HG02938 (cell line): Measurements from ENCODE around the gene TPSAB1.
"Not testable (repeated sequence)": the region's sequence is repeated elsewhere in the genome, so short reads cannot be mapped to it uniquely, and the experiment has no call there.

Experiments used
- ATAC-seq: cut with Tn5 transposase; IDR thresholded peaks from one replicate; pipeline ENCODE4 v1.9.1; 2021; ENCODE audit warnings: mild to moderate bottlenecking, moderate library complexity; ENCODE audit not compliant: unreplicated experiment

TPSAB1 gene

GRCh38 chr16:1222553-1223354, 17.8 kb upstream of the TPSAB1 start:
- ATAC-seq = no peak

GRCh38 chr16:1223355-1224214, 16.9 kb upstream of the TPSAB1 start:
- ATAC-seq = no peak

- ATAC-seq = no peak
Measured at GRCh38 chr16:1224558-1224957, 15.9 kb upstream of the TPSAB1 start.

- no peak for ATAC-seq
Measured at GRCh38 chr16:1225051-1225451, 15.5 kb upstream of the TPSAB1 start, which contains the start of gene TPSG1. TSS of gene TPSG1 (minus strand) at chr16:1225268. CDS start at chr16:1225252, 16 bp downstream.

GRCh38 chr16:1225728-1226311, 14.7 kb upstream of the TPSAB1 start:
- not testable (repeated sequence) for ATAC-seq

- ATAC-seq = not testable (repeated sequence)
Measured at GRCh38 chr16:1226692-1227091, 13.8 kb upstream of the TPSAB1 start.

- not testable (repeated sequence) for ATAC-seq
Measured at GRCh38 chr16:1228227-1228626, 12.3 kb upstream of the TPSAB1 start.

GRCh38 chr16:1229476-1229875, 11.0 kb upstream of the TPSAB1 start:
- not testable (repeated sequence) for ATAC-seq

GRCh38 chr16:1230084-1230470, 10.4 kb upstream of the TPSAB1 start, which contains the start of gene TPSB2:
TSS of gene TPSB2 (minus strand) at chr16:1230184. CDS start at chr16:1229951, 233 bp downstream.
- not testable (repeated sequence) for ATAC-seq

- not testable (repeated sequence) for ATAC-seq
Measured at GRCh38 chr16:1230471-1231212, 9.9 kb upstream of the TPSAB1 start.

- ATAC-seq = not testable (repeated sequence)
Measured at GRCh38 chr16:1231301-1231700, 9.2 kb upstream of the TPSAB1 start.

- ATAC-seq = not testable (repeated sequence)
Measured at GRCh38 chr16:1232049-1232748, 8.3 kb upstream of the TPSAB1 start.

- not testable (repeated sequence) for ATAC-seq
Measured at GRCh38 chr16:1236659-1237058, 3.8 kb upstream of the TPSAB1 start.

GRCh38 chr16:1237990-1238389, 2.5 kb upstream of the TPSAB1 start:
- ATAC-seq = no peak

- ATAC-seq = not testable (repeated sequence)
Measured at GRCh38 chr16:1238909-1239308, 1.6 kb upstream of the TPSAB1 start.

- ATAC-seq = not testable (repeated sequence)
Measured at GRCh38 chr16:1239575-1239974, 930 bp upstream of the TPSAB1 start.

- ATAC-seq = not testable (repeated sequence)
Measured at GRCh38 chr16:1241081-1241480, 576 bp downstream of the TPSAB1 start.

GRCh38 chr16:1243363-1243762, 2.9 kb downstream of the TPSAB1 start:
- not testable (repeated sequence) for ATAC-seq

GRCh38 chr16:1243907-1244850, 3.7 kb downstream of the TPSAB1 start:
- not testable (repeated sequence) for ATAC-seq
